K562 (cell line): ENCODE results near the gene CUEDC2. TPM values are rescaled to one million over a fixed set of nuclear protein-coding genes. Genes with fewer than 3 reads are reported as not detected.

Source experiments
- ELF4 ChIP-seq: fragments of 450-650 bp; formaldehyde crosslinking; IDR thresholded peaks from 2 replicates; pipeline ENCODE4 v1.4.0; 2022; ENCODE audit warnings: missing genetic modification characterization
- IFI16 ChIP-seq: fragments of 250-450 bp; sonication (Bioruptor Pico); IDR thresholded peaks from 2 replicates; pipeline ENCODE4 v2.1.2; 2022; ENCODE audit warnings: mild to moderate bottlenecking, inconsistent platforms
- KLF1 ChIP-seq: fragments of 450-650 bp; IDR thresholded peaks from 2 replicates; pipeline ENCODE4 v1.6.1; 2016; ENCODE audit warnings: missing genetic modification characterization, missing compliant biosample characterization
- KLF6 ChIP-seq: fragments of 250-450 bp; sonication (Bioruptor Pico); IDR thresholded peaks from 2 replicates; pipeline ENCODE4 v1.4.0; 2020; ENCODE audit warnings: mild to moderate bottlenecking, moderate library complexity, borderline replicate concordance
- MECOM ChIP-seq: fragments of 250-450 bp; sonication (Bioruptor Pico); IDR thresholded peaks from 2 replicates; pipeline ENCODE4 v1.8.0; 2022; ENCODE audit warnings: inconsistent platforms
- NFRKB ChIP-seq: fragments of 450-650 bp; IDR thresholded peaks from 2 replicates; pipeline ENCODE4 v1.6.1; 2016; ENCODE audit warnings: low read depth
- ZNF23 ChIP-seq: fragments of 250-450 bp; sonication (Bioruptor Pico); IDR thresholded peaks from 2 replicates; pipeline ENCODE4 v1.4.0; 2020; ENCODE audit warnings: mild to moderate bottlenecking
- ZNF311 ChIP-seq: fragments of 250-450 bp; sonication (Bioruptor Pico); IDR thresholded peaks from 2 replicates; pipeline ENCODE4 v1.4.0; 2020; ENCODE audit warnings: mild to moderate bottlenecking, moderate library complexity
- ZNF76 ChIP-seq: fragments of 250-450 bp; sonication (Bioruptor Pico); IDR thresholded peaks from 2 replicates; pipeline ENCODE4 v1.4.0; 2020; ENCODE audit warnings: mild to moderate bottlenecking, moderate library complexity, borderline replicate concordance
- ZNF766 ChIP-seq: fragments of 200-800 bp; sonication (Bioruptor generic); conservative IDR thresholded peaks from 2 replicates; pipeline ENCODE4 v1.6.1; 2016; ENCODE audit warnings: missing genetic modification characterization, missing compliant biosample characterization
- polyA plus RNA-seq, 8 experiments: library from polyadenylated mRNA; depleted of rRNA in 4 of 8; stranded (reverse) in 5 of 8; unstranded in 3 of 8; fragments of >200 nt; fragmentation: Nextera tagmentation in 2 of 8; fragmentation: Illumina TruSeq in 1 of 8; extraction: Ambion mirVana in 2 of 8; extraction: Trizol in 1 of 8; gene quantifications; 2 replicates each; pipeline versions ENCODE4 v1.2.1 to v1.2.3, GENCODE V29; 2011 to 2014; ENCODE audit warnings: inconsistent platforms in 1 of 8, missing spikeins in 1 of 8
- total RNA-seq, 7 experiments: library from RNA; depleted of rRNA in 6 of 7; stranded (reverse); fragments of >200 nt in 6 of 7; fragmentation: Illumina TruSeq in 2 of 7; extraction: Trizol in 2 of 7; gene quantifications; 2 replicates each; pipeline versions ENCODE4 v1.2.1 to v1.2.3, GENCODE V29; 2011 to 2021; ENCODE audit warnings: low replicate concordance in 1 of 7
- TF ChIP-seq, protein P1 (sequence below), 2 experiments: fragments of 200-800 bp in 1 of 2; sonication (Bioruptor generic) in 1 of 2; sonication (generic) in 1 of 2; formaldehyde crosslinking in 1 of 2; IDR thresholded peaks in 1 of 2; conservative IDR thresholded peaks in 1 of 2; 2 replicates each; pipeline versions ENCODE4 v1.5.0 to v1.6.1; 2016 to 2020; ENCODE audit warnings: missing compliant biosample characterization in 1 of 2, missing genetic modification characterization in 1 of 2, missing genetic modification reagents in 1 of 2
- TF ChIP-seq, protein P2 (sequence below): fragments of 250-450 bp; sonication (Bioruptor Pico); IDR thresholded peaks from 2 replicates; pipeline ENCODE4 v1.5.0; 2022; ENCODE audit warnings: mild to moderate bottlenecking
- TF ChIP-seq, protein P3 (sequence below): fragments of 250-450 bp; sonication (Bioruptor Pico); IDR thresholded peaks from 2 replicates; pipeline ENCODE4 v1.4.0; 2020; ENCODE audit warnings: mild to moderate bottlenecking, moderate library complexity
- TF ChIP-seq, protein P4 (sequence below): fragments of 250-450 bp; sonication (Bioruptor Pico); IDR thresholded peaks from 2 replicates; pipeline ENCODE4 v1.4.0; 2020; ENCODE audit warnings: mild to moderate bottlenecking, moderate library complexity
- TF ChIP-seq, protein P5 (sequence below): fragments of 450-650 bp; conservative IDR thresholded peaks from 2 replicates; pipeline ENCODE4 v1.6.1; 2016; ENCODE audit warnings: missing genetic modification characterization, low read depth, mild to moderate bottlenecking, missing compliant biosample characterization, moderate library complexity

CUEDC2 gene
- total and polyA plus RNA-seq, 9 of the 15 experiments (the other 6 are each of a cell fraction or from before 2014, with no cell fraction given): 8.5 to 48.9 (median 27.4) TPM

DNA sequence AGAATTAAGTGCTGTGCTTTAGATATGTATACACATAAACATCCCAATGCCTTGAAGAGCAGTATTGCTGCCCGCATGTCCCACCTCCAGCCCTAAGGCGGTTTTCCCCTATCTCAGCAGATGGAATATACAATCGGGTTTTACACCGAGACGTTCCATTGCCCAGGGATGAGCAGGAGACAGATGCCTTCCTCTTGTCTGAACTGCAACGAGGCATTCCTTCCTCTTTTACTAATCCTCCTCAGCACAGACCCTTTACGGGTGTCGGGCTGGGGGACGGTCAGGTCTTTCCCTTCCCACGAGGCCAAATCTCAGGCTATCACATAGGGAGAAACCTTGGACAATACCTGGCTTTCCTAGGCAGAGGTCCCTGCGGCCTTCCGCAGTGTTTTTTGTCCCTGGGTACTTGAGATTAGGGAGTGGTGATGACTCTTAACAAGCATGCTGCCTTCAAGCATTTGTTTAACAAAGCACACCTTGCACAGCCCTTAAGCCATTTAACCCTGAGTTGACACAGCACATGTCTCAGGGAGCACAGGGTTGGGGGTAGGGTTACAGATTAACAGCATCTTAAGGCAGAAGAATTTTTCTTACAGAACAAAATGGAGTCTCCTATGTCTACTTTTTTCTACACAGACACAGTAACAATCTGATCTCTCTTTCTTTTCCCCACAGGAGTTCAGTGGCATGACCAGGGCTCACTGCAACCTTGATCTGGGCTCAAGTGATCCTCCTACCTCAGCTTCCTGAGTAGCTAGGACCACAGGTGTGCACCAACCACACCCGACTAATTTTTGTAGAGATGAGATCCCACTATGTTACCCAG is 22.5 kb upstream of the CUEDC2 start (continued):
- TF ChIP-seq, protein P1, sequence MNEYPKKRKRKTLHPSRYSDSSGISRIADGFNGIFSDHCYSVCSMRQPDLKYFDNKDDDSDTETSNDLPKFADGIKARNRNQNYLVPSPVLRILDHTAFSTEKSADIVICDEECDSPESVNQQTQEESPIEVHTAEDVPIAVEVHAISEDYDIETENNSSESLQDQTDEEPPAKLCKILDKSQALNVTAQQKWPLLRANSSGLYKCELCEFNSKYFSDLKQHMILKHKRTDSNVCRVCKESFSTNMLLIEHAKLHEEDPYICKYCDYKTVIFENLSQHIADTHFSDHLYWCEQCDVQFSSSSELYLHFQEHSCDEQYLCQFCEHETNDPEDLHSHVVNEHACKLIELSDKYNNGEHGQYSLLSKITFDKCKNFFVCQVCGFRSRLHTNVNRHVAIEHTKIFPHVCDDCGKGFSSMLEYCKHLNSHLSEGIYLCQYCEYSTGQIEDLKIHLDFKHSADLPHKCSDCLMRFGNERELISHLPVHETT (CRISPR knock-in tag; conservative IDR thresholded peaks at IDR 0.05 in 1 of 2, IDR thresholded peaks at IDR 0.05 in 1 of 2): peak in 1 of 2 experiments; percentile 30; a peak in 2 of 4 replicates
- TF ChIP-seq, protein P2, sequence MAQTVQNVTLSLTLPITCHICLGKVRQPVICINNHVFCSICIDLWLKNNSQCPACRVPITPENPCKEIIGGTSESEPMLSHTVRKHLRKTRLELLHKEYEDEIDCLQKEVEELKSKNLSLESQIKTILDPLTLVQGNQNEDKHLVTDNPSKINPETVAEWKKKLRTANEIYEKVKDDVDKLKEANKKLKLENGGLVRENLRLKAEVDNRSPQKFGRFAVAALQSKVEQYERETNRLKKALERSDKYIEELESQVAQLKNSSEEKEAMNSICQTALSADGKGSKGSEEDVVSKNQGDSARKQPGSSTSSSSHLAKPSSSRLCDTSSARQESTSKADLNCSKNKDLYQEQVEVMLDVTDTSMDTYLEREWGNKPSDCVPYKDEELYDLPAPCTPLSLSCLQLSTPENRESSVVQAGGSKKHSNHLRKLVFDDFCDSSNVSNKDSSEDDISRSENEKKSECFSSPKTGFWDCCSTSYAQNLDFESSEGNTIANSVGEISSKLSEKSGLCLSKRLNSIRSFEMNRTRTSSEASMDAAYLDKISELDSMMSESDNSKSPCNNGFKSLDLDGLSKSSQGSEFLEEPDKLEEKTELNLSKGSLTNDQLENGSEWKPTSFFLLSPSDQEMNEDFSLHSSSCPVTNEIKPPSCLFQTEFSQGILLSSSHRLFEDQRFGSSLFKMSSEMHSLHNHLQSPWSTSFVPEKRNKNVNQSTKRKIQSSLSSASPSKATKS (CRISPR knock-in tag): 0 out of 2 replicates have a peak, but pooled peaks have one; percentile 54
- TF ChIP-seq, protein P3, sequence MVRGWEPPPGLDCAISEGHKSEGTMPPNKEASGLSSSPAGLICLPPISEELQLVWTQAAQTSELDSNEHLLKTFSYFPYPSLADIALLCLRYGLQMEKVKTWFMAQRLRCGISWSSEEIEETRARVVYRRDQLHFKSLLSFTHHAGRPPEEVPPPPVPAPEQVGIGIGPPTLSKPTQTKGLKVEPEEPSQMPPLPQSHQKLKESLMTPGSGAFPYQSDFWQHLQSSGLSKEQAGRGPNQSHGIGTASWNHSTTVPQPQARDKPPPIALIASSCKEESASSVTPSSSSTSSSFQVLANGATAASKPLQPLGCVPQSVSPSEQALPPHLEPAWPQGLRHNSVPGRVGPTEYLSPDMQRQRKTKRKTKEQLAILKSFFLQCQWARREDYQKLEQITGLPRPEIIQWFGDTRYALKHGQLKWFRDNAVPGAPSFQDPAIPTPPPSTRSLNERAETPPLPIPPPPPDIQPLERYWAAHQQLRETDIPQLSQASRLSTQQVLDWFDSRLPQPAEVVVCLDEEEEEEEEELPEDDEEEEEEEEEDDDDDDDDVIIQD (CRISPR knock-in tag): peak; percentile 92; the same call in 1 of the 2 replicates
- peak; percentile 96 for TF ChIP-seq KLF6 (CRISPR knock-in tag)
- peak; percentile 52; the same call in 1 of the 2 replicates for TF ChIP-seq KLF1 (tag)
- TF ChIP-seq ZNF23: peak; percentile 80
- TF ChIP-seq, protein P4, sequence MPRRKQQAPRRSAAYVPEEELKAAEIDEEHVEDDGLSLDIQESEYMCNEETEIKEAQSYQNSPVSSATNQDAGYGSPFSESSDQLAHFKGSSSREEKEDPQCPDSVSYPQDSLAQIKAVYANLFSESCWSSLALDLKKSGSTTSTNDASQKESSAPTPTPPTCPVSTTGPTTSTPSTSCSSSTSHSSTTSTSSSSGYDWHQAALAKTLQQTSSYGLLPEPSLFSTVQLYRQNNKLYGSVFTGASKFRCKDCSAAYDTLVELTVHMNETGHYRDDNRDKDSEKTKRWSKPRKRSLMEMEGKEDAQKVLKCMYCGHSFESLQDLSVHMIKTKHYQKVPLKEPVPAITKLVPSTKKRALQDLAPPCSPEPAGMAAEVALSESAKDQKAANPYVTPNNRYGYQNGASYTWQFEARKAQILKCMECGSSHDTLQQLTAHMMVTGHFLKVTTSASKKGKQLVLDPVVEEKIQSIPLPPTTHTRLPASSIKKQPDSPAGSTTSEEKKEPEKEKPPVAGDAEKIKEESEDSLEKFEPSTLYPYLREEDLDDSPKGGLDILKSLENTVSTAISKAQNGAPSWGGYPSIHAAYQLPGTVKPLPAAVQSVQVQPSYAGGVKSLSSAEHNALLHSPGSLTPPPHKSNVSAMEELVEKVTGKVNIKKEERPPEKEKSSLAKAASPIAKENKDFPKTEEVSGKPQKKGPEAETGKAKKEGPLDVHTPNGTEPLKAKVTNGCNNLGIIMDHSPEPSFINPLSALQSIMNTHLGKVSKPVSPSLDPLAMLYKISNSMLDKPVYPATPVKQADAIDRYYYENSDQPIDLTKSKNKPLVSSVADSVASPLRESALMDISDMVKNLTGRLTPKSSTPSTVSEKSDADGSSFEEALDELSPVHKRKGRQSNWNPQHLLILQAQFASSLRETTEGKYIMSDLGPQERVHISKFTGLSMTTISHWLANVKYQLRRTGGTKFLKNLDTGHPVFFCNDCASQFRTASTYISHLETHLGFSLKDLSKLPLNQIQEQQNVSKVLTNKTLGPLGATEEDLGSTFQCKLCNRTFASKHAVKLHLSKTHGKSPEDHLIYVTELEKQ (CRISPR knock-in tag): peak; percentile 91
- TF ChIP-seq IFI16: peak; percentile 85
- peak; percentile 92 for TF ChIP-seq ZNF76 (CRISPR knock-in tag)
- TF ChIP-seq ELF4 (CRISPR knock-in tag): peak; percentile 66; the same call in 1 of the 2 replicates
- TF ChIP-seq, protein P5, sequence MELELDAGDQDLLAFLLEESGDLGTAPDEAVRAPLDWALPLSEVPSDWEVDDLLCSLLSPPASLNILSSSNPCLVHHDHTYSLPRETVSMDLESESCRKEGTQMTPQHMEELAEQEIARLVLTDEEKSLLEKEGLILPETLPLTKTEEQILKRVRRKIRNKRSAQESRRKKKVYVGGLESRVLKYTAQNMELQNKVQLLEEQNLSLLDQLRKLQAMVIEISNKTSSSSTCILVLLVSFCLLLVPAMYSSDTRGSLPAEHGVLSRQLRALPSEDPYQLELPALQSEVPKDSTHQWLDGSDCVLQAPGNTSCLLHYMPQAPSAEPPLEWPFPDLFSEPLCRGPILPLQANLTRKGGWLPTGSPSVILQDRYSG (tag): peak; percentile 90; the same call in 1 of the 2 replicates
- TF ChIP-seq NFRKB: peak; percentile 14; the same call in 1 of the 2 replicates
- peak; percentile 98 for TF ChIP-seq ZNF311
- peak; percentile 98 for TF ChIP-seq MECOM (CRISPR knock-in tag)
- TF ChIP-seq ZNF766: peak; percentile 78; the same call in 1 of the 2 replicates
